Pancreas (tissue), 10 donors: ENCODE results near the gene TAS1R2. TPM values are rescaled to one million over a fixed set of nuclear protein-coding genes. Genes with fewer than 3 reads are reported as not detected.

Experiments used
- ATAC-seq, 4 donors: fragments of 200-7000 bp; cut with Tn5 transposase; one replicate each; pipeline versions ENCODE4 v1.8.0 to v1.9.1; 2020; ENCODE audit warnings: mild to moderate bottlenecking in 4 of 4, moderate library complexity in 4 of 4
- DNase-seq, 6 donors: peaks; one replicate each; pipeline ENCODE4 v3.0.0-alpha.2; 2020
- FAIRE-seq: peaks from 2 replicates; lab custom pipeline; 2012; peaks lifted over from hg19 to GRCh38; lab: Jason Lieb, UNC
- H3K27ac ChIP-seq, 4 donors: fragments of 200-600 bp; sonication (generic); 1 replicate in 3 of 4; 2 replicates in 1 of 4; pipeline versions ENCODE4 v1.5.0 to v1.8.0; 2020
- H3K27me3 ChIP-seq, 4 donors: fragments of 200-600 bp; one replicate each; pipeline ENCODE4 v1.8.0; 2021
- H3K36me3 ChIP-seq, 3 donors: fragments of 200-600 bp; sonication (generic) in 1 of 3; one replicate each; pipeline versions ENCODE4 v1.5.0 to v1.8.0; 2020 to 2021
- H3K4me1 ChIP-seq, 3 donors: fragments of 200-600 bp; one replicate each; pipeline ENCODE4 v1.8.0; 2021
- H3K4me3 ChIP-seq, 4 donors: fragments of 200-600 bp; sonication (generic) in 2 of 4; one replicate each; pipeline versions ENCODE4 v1.5.0 to v1.8.0; 2020 to 2021
- H3K9me3 ChIP-seq, 4 donors: fragments of 200-600 bp; one replicate each; pipeline ENCODE4 v1.8.0; 2021
- CTCF ChIP-seq, 4 donors: fragments of 200-600 bp; sonication (generic) in 3 of 4; IDR thresholded peaks; one replicate each; pipeline versions ENCODE4 v1.5.0 to v1.8.0; 2021; ENCODE audit warnings: antibody characterized with exemption in 4 of 4
- WGBS, 2 donors: extraction: QIAGEN DNeasy Blood & Tissue Kit; methylation state at CpG; one replicate each; pipeline ENCODE4 v1.1.7; 2013; 5-methylcytosine and 5-hydroxymethylcytosine counted together
- intact Hi-C, 3 donors: fragments of 100-400 bp; cut with DNase I; formaldehyde crosslinking; loops; one replicate each; pipeline versions ENCODE4 v1.11.1 to v1.14.2; 2022
- polyA plus RNA-seq, 2 donors: library from polyadenylated mRNA; stranded (reverse); fragments of 200-250 nt; gene quantifications; one replicate each; pipeline ENCODE4 v1.2.3, GENCODE V29; 2013
- total RNA-seq, 6 donors: library from RNA; stranded (reverse); fragmentation: NEBNext Ultra II Directional in 4 of 6; extraction: Animal tissue kit (Norgen Biotek cat#: 25700) in 4 of 6; gene quantifications; one replicate each; pipeline versions ENCODE4 v1.2.1 to v1.2.4, GENCODE V29; 2021 to 2023
- donor health status: healthy with polysubstance abuse.
- donor health status: DM: no; HTN: no; CAD: no; lungs with moderate emphysema.
- donor health status: DM: no; HTN: no; CAD: no.
- donor health status: control.
- donor health status: control.
- donor health status: Bipolar disorder and iron deficiency.
- donor health status: DM: yes; HTN: yes; CAD: no.
- donor health status: DM: no; HTN: no; CAD: no.
- donor health status: DM: no; HTN: no; CAD: no.
- donor health status: DM: yes; HTN: yes; CAD: no.

Gene TAS1R2
- total and polyA plus RNA-seq, 8 donors = not detected

DNA sequence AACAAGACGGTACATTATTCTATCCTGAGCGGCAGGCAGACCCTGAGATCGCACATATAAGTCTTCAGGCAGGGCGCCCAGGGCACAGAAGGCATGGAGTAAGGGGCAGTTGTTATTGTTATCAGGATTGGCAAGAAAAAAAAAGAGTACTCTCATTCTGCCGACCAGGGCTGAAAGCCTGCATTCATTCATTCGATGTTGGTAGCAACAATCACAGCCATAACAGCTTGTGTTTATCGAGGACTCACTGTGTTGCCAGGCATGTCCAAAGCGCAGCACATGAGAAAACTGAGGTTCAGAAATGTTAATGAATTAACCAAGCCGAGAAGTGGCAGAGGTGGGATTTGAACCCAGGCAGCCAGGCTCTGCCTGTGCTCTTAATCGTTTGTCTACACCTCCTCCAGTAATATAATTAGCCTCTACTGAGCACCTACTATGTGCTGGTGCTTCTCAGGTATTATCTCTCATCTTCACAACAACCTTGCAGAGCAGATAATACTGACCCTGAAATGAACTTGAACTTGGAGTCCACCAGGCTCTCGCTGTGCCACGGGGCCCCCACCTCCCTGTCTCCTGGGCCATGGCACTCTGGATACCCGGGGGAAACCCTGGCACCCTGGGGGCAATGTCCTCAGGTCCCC lies 56.2 kb downstream of the TAS1R2 start:
- H3K4me1 ChIP-seq = no peaks in the 10 kb centered on the region
- H3K4me3 ChIP-seq = no peak overlapping the region
- DNase-seq = no peak
- WGBS, 2 donors = 35 to 56% methylated on average over 13 of the region's 13 CpGs
- no peak overlapping the region for H3K27ac ChIP-seq
- intact Hi-C loops = no loop called here
- no peak for FAIRE-seq
- H3K9me3 ChIP-seq = no peaks in the 10 kb centered on the region
- no peaks in the 10 kb centered on the region for H3K36me3 ChIP-seq
- no peaks in the 10 kb centered on the region for H3K27me3 ChIP-seq
- no peak for ATAC-seq
- no peak for TF ChIP-seq CTCF (IDR thresholded peaks at IDR 0.05)

DNA sequence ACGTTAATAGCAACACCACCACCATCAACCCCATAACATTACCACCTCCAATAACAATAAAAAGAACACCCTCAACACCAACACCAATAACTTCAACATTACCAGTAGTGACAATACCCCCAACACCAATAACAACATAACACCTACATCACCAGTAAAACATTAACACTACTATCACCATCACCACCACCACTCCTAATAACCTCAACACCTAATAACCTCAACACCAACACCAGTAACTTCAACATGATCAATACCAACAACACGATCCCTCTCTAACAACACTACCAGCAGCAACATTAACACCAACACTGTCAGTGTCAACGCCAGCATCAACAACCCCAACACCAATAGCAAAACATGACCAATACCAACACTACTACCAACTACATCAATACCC lies 57.2 kb downstream of the TAS1R2 start:
- WGBS, 2 donors = 48 to 53% methylated on average over 3 of the region's 3 CpGs
- Histone ChIP-seq H3K27ac (no peak overlapping the region), H3K9me3 (no peaks in the 10 kb centered on the region), H3K4me1 (no peaks in the 10 kb centered on the region), H3K27me3 (no peaks in the 10 kb centered on the region), H3K36me3 (no peaks in the 10 kb centered on the region), H3K4me3 (no peak overlapping the region)
- no peak for DNase-seq
- no peak for TF ChIP-seq CTCF (IDR thresholded peaks at IDR 0.05)
- FAIRE-seq = no peak
- intact Hi-C loops = no loop called here
- ATAC-seq = no peak

DNA sequence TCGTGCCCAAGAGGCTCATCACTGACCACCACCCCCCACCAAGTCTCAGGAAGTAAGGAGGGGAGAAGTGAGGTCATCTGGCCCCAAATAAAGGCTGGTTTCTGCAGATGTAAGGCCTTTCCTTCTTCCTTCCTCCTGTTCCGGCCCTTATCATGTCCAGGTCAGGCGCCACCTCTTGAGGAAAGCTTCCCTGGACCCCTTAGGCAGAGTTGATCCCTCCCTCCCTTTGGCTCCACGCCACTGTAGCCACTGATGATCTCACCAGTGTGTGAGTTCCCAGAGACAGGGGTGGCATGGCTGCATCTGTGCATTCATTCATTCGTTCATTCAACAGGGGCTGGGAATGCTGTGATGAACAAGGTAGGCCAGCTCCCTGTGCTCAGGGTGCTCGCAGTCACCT lies 59.2 kb downstream of the TAS1R2 start:
- H3K27ac ChIP-seq = no peak overlapping the region
- H3K36me3 ChIP-seq = no peaks in the 10 kb centered on the region
- H3K4me1 ChIP-seq = no peaks in the 10 kb centered on the region
- H3K4me3 ChIP-seq = no peak overlapping the region
- no peak for DNase-seq
- TF ChIP-seq CTCF (IDR thresholded peaks at IDR 0.05) = no peak
- 79 to 81% methylated on average over 4 to 6 of the region's 6 CpGs for WGBS, 2 donors
- no peaks in the 10 kb centered on the region for H3K9me3 ChIP-seq
- no peak for ATAC-seq
- no peak for FAIRE-seq
- intact Hi-C loops = no loop called here
- no peaks in the 10 kb centered on the region for H3K27me3 ChIP-seq

- intact Hi-C loops = no loop called here
- H3K27me3 ChIP-seq = no peaks in the 10 kb centered on the region
- no peak overlapping the region for H3K4me3 ChIP-seq
- FAIRE-seq (no peak), ATAC-seq (no peak), DNase-seq (no peak)
- no peak overlapping the region for H3K27ac ChIP-seq
- no peak for TF ChIP-seq CTCF (IDR thresholded peaks at IDR 0.05)
- H3K9me3 ChIP-seq = no peaks in the 10 kb centered on the region
- 51 to 52% methylated on average over 3 of the region's 3 CpGs for WGBS, 2 donors
- H3K4me1 ChIP-seq = no peaks in the 10 kb centered on the region
- H3K36me3 ChIP-seq = no peaks in the 10 kb centered on the region
Measured at GRCh38 chr1:18799454-18799853, 60.0 kb downstream of the TAS1R2 start.

DNA sequence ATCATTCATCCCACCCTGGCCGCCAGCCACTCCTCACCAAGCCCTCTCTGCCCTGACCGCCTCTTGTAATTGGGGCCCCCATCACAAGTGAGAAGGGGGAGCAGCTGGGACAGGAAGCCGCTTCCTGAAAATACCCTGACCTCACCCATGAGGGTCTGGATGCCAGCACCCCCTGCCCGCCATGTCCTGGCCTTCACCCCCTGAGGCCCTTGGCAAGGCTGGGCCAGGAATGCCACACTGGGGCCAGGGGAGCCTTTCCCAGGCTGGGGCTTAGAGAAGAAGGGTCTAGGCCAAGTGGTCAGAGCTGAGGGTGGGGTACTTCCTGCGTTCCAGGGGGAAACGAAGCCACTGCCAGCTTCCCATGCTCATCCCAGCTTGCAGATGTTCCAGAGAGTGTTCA lies 60.5 kb downstream of the TAS1R2 start:
- Histone ChIP-seq H3K4me3 (no peak overlapping the region), H3K27ac (no peak overlapping the region), H3K36me3 (no peaks in the 10 kb centered on the region), H3K27me3 (no peaks in the 10 kb centered on the region), H3K4me1 (no peaks in the 10 kb centered on the region), H3K9me3 (no peaks in the 10 kb centered on the region)
- no peak for DNase-seq
- TF ChIP-seq CTCF (IDR thresholded peaks at IDR 0.05) = no peak
- ATAC-seq = no peak
- intact Hi-C loops = no loop called here
- no peak for FAIRE-seq
- WGBS, 2 donors = 69 to 78% methylated on average over 6 of the region's 6 CpGs
